H9 (cell line): Measurements from ENCODE around the gene SASH3. TPM values are rescaled to one million over a fixed set of nuclear protein-coding genes. Genes with fewer than 3 reads are reported as not detected.
A peak's percentile ranks its signal among the peaks of the same experiment; 100 is the strongest.

Experiments used
- DNase-seq: peaks from one replicate; pipeline ENCODE4 v3.0.0-alpha.2; 2017
- H2AFZ ChIP-seq: one replicate; pipeline ENCODE4 v1.6.1; 2013; ENCODE audit warnings: mild to moderate bottlenecking, low read length, control low read depth, moderate library complexity
- H2AK5ac ChIP-seq: 2 replicates; pipeline ENCODE4 v1.6.1; 2013; ENCODE audit warnings: low read length, control low read depth, mixed read lengths; ENCODE audit not compliant: insufficient read length
- H2BK120ac ChIP-seq: one replicate; pipeline ENCODE4 v1.6.1; 2013; ENCODE audit warnings: low read depth, mild to moderate bottlenecking, low read length, control low read depth, inconsistent platforms; ENCODE audit not compliant: poor library complexity, severe bottlenecking
- H2BK12ac ChIP-seq: 2 replicates; pipeline ENCODE4 v1.6.1; 2013; ENCODE audit warnings: low read length, control low read depth, mixed read lengths, low read depth; ENCODE audit not compliant: insufficient read length
- H2BK15ac ChIP-seq: 2 replicates; pipeline ENCODE4 v1.6.1; 2013; ENCODE audit warnings: low read depth, low read length, control low read depth
- H2BK20ac ChIP-seq: one replicate; pipeline ENCODE4 v1.6.1; 2013; ENCODE audit warnings: low read depth, mild to moderate bottlenecking, low read length, control low read depth, inconsistent platforms; ENCODE audit not compliant: poor library complexity, severe bottlenecking
- H2BK5ac ChIP-seq: 2 replicates; pipeline ENCODE4 v1.6.1; 2013; ENCODE audit warnings: low read length, control low read depth, mixed read lengths; ENCODE audit not compliant: insufficient read length
- H3K14ac ChIP-seq: 2 replicates; pipeline ENCODE4 v1.6.1; 2013; ENCODE audit warnings: low read length, control low read depth; ENCODE audit not compliant: insufficient read depth
- H3K18ac ChIP-seq: 2 replicates; pipeline ENCODE4 v1.6.1; 2013; ENCODE audit warnings: low read depth, mild to moderate bottlenecking, mixed read lengths, low read length, control low read depth; ENCODE audit not compliant: insufficient read length
- H3K23ac ChIP-seq: 2 replicates; pipeline ENCODE4 v1.6.1; 2013; ENCODE audit warnings: low read length, control low read depth, mixed read lengths, low read depth; ENCODE audit not compliant: insufficient read length
- H3K23me2 ChIP-seq: 2 replicates; pipeline ENCODE4 v1.6.1; 2013; ENCODE audit warnings: low read depth, mild to moderate bottlenecking, mixed read lengths, low read length, control low read depth; ENCODE audit not compliant: insufficient read length, poor library complexity, severe bottlenecking
- H3K27ac ChIP-seq: 2 replicates; pipeline ENCODE4 v1.5.1; 2013; ENCODE audit warnings: low read length, control low read depth, mixed read lengths, low read depth; ENCODE audit not compliant: insufficient read length
- H3K27me3 ChIP-seq: 2 replicates; pipeline ENCODE4 v1.6.1; 2013; ENCODE audit warnings: low read length, control low read depth, inconsistent platforms; ENCODE audit not compliant: insufficient read depth
- H3K4ac ChIP-seq: 2 replicates; pipeline ENCODE4 v1.6.1; 2013; ENCODE audit warnings: low read depth, mild to moderate bottlenecking, control low read depth, inconsistent platforms, low read length, moderate library complexity
- H3K4me1 ChIP-seq: 2 replicates; pipeline ENCODE4 v1.6.1; 2013; ENCODE audit warnings: low read length, control low read depth, inconsistent platforms; ENCODE audit not compliant: insufficient read depth
- H3K4me2 ChIP-seq: 2 replicates; pipeline ENCODE4 v1.6.1; 2013; ENCODE audit warnings: low read length, control low read depth, mixed read lengths; ENCODE audit not compliant: insufficient read length, insufficient read depth
- H3K56ac ChIP-seq: 2 replicates; pipeline ENCODE4 v1.6.1; 2013; ENCODE audit warnings: low read depth, mild to moderate bottlenecking, mixed read lengths, low read length, control low read depth; ENCODE audit not compliant: insufficient read length
- H3K79me1 ChIP-seq: 2 replicates; pipeline ENCODE4 v1.6.1; 2013; ENCODE audit warnings: low read depth, mild to moderate bottlenecking, moderate library complexity, low read length, control low read depth, inconsistent platforms; ENCODE audit not compliant: insufficient read depth, poor library complexity, severe bottlenecking
- H3K79me2 ChIP-seq: 2 replicates; pipeline ENCODE4 v1.6.1; 2013; ENCODE audit warnings: low read length, control low read depth, inconsistent platforms; ENCODE audit not compliant: insufficient read depth
- H3K9ac ChIP-seq: 2 replicates; pipeline ENCODE4 v1.6.1; 2013; ENCODE audit warnings: low read length, control low read depth, mixed read lengths; ENCODE audit not compliant: insufficient read length; ENCODE audit errors: extremely low read depth
- H3K9me3 ChIP-seq: one replicate; pipeline ENCODE4 v1.6.1; 2013; ENCODE audit warnings: low read depth, low read length, inconsistent platforms; ENCODE audit not compliant: control insufficient read depth
- H3T11ph ChIP-seq: one replicate; pipeline ENCODE4 v1.6.1; 2013; ENCODE audit warnings: mild to moderate bottlenecking, low read length, control low read depth, inconsistent platforms
- H4K20me1 ChIP-seq: one replicate; pipeline ENCODE4 v1.6.1; 2013; ENCODE audit not compliant: control insufficient read depth, insufficient read length, insufficient read depth
- H4K5ac ChIP-seq: 2 replicates; pipeline ENCODE4 v1.6.1; 2013; ENCODE audit warnings: low read depth, mild to moderate bottlenecking, mixed read lengths, low read length, control low read depth; ENCODE audit not compliant: insufficient read length
- H4K8ac ChIP-seq: replicated peaks from 2 replicates; pipeline ENCODE4 v1.6.1; 2013; ENCODE audit warnings: low read length, control low read depth, mixed read lengths, low read depth; ENCODE audit not compliant: insufficient read length
- H4K91ac ChIP-seq: 2 replicates; pipeline ENCODE4 v1.6.1; 2013; ENCODE audit warnings: low read depth, mild to moderate bottlenecking, moderate library complexity, mixed read lengths, low read length, control low read depth; ENCODE audit not compliant: insufficient read length
- H3K27ac Mint-ChIP-seq, 3 experiments: 2 replicates in 2 of 3; 3 replicates in 1 of 3; pipeline ENCODE4 v1.8.0; 2020 to 2021; ENCODE audit warnings: mixed read lengths in 3 of 3, mild to moderate bottlenecking in 1 of 3, moderate library complexity in 1 of 3
- H3K27me3 Mint-ChIP-seq: 2 replicates; pipeline ENCODE4 v1.8.0; 2021; ENCODE audit warnings: low read depth, mild to moderate bottlenecking, moderate library complexity, mixed read lengths
- H3K36me3 Mint-ChIP-seq, 3 experiments: 2 replicates in 2 of 3; 3 replicates in 1 of 3; pipeline ENCODE4 v1.8.0; 2020 to 2021; ENCODE audit warnings: low read depth in 3 of 3, mixed read lengths in 3 of 3; ENCODE audit not compliant: insufficient read depth in 1 of 3
- H3K4me1 Mint-ChIP-seq, 2 experiments: 2 replicates each; pipeline ENCODE4 v1.8.0; 2020; ENCODE audit warnings: mixed read lengths in 2 of 2
- H3K4me3 Mint-ChIP-seq, 2 experiments: 2 replicates in 1 of 2; 3 replicates in 1 of 2; pipeline ENCODE4 v1.8.0; 2020 to 2021; ENCODE audit warnings: mild to moderate bottlenecking in 2 of 2, mixed read lengths in 2 of 2, moderate library complexity in 1 of 2
- H3K9me3 Mint-ChIP-seq, 2 experiments: 2 replicates in 1 of 2; 3 replicates in 1 of 2; pipeline ENCODE4 v1.8.0; 2020; ENCODE audit warnings: mild to moderate bottlenecking in 2 of 2, mixed read lengths in 2 of 2, moderate library complexity in 1 of 2
- WGBS: extraction: QIAGEN DNeasy Blood & Tissue Kit; methylation state at CpG from one replicate; pipeline ENCODE4 v1.1.7; 2013; ENCODE audit warnings: missing lambda C conversion rate, low lambda C conversion rate, mixed read lengths; ENCODE audit not compliant: insufficient read length; ENCODE audit errors: extremely low coverage; 5-methylcytosine and 5-hydroxymethylcytosine counted together
- total RNA-seq: library from RNA; stranded (reverse); gene quantifications from 2 replicates; pipeline ENCODE4 v1.2.1, GENCODE V29; 2021
- TF ChIP-seq, protein P1 (sequence below): fragments of 200-600 bp; sonication (generic); conservative IDR thresholded peaks from 3 replicates; pipeline ENCODE4 v1.8.0; 2021; ENCODE audit warnings: antibody characterized with exemption, mild to moderate bottlenecking

Gene SASH3
- total RNA-seq, 1 experiment from 2014 or later: not detected

DNA sequence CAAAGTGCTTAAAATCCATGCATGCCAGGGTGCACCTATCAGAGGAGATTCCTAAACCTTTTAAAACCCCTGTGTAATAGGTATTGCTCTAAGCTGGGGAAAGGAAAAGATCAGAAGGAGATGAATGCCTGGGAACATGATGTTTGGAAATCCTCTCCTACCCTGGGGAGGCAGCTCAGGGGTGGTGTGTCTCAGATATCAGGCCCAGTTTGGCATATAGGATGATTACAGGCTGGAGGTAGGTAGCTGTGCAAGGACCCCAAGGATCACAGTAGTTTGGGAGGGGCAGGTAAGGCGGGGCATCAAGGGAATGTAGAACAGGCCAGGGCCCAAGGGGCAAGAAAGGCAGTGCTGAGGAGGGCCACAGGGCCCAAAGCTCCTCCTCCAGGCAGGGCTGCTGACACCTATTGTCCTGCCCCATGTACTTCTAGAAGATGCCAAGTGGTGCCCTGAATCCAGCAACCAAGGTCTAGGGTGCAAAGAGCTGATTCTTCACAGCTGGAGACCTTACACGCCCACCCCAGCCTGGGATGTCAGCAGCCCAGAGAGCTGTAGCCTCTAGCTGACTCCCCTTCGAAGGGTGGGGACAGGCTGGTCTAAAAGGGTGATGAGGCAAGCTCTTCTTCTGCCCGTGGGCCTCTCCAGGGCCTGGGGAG, 17.6 kb downstream of the SASH3 start:
- no peak overlapping the region for H3K18ac ChIP-seq
- H4K8ac ChIP-seq: no peak overlapping the region
- H3K14ac ChIP-seq: no peak overlapping the region
- peak overlapping the region in 1 of 3 experiments; percentile 76; a peak in 1 of 7 replicates for H3K27ac Mint-ChIP-seq
- H3K36me3 Mint-ChIP-seq: peaks cover 16 to 25% (median 17%) of the 10 kb centered on the region in 3 experiments
- H3K4me1 Mint-ChIP-seq: no peaks in the 10 kb centered on the region
- no peak overlapping the region for H3K9ac ChIP-seq
- H3K9me3 ChIP-seq: no peaks in the 10 kb centered on the region
- no peak overlapping the region for H4K91ac ChIP-seq
- H3K4me3 Mint-ChIP-seq: no peak overlapping the region
- H2BK120ac ChIP-seq: no peak overlapping the region
- no peaks in the 10 kb centered on the region for H3K27me3 ChIP-seq
- no peak overlapping the region for H2BK20ac ChIP-seq
- no peak overlapping the region for H4K5ac ChIP-seq
- H3T11ph ChIP-seq: no peak overlapping the region
- no peaks in the 10 kb centered on the region for H4K20me1 ChIP-seq
- no peak overlapping the region for H2AFZ ChIP-seq
- WGBS: no CpG with 5 or more reads among the region's 4 CpGs
- DNase-seq: no peak
- no peak overlapping the region for H3K23ac ChIP-seq
- H3K4me1 ChIP-seq: no peaks in the 10 kb centered on the region
- TF ChIP-seq, protein P1, sequence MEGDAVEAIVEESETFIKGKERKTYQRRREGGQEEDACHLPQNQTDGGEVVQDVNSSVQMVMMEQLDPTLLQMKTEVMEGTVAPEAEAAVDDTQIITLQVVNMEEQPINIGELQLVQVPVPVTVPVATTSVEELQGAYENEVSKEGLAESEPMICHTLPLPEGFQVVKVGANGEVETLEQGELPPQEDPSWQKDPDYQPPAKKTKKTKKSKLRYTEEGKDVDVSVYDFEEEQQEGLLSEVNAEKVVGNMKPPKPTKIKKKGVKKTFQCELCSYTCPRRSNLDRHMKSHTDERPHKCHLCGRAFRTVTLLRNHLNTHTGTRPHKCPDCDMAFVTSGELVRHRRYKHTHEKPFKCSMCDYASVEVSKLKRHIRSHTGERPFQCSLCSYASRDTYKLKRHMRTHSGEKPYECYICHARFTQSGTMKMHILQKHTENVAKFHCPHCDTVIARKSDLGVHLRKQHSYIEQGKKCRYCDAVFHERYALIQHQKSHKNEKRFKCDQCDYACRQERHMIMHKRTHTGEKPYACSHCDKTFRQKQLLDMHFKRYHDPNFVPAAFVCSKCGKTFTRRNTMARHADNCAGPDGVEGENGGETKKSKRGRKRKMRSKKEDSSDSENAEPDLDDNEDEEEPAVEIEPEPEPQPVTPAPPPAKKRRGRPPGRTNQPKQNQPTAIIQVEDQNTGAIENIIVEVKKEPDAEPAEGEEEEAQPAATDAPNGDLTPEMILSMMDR: no peak
- H3K79me2 ChIP-seq: no peaks in the 10 kb centered on the region
- no peaks in the 10 kb centered on the region for H3K23me2 ChIP-seq
- no peak overlapping the region for H3K56ac ChIP-seq
- no peak overlapping the region for H2BK15ac ChIP-seq
- H2BK12ac ChIP-seq: no peak overlapping the region
- no peak overlapping the region for H3K4me2 ChIP-seq
- H2AK5ac ChIP-seq: no peak overlapping the region
- no peaks in the 10 kb centered on the region; the same call in 1 of the 2 replicates for H3K27me3 Mint-ChIP-seq
- H2BK5ac ChIP-seq: no peak overlapping the region
- no peaks in the 10 kb centered on the region for H3K79me1 ChIP-seq
- peaks cover 0 to 61% of the 10 kb centered on the region in 2 experiments; a peak in 4 of 5 replicates for H3K9me3 Mint-ChIP-seq
- H3K4ac ChIP-seq: no peak overlapping the region
- no peak overlapping the region for H3K27ac ChIP-seq
